HG03521 (cell line): ENCODE results near the gene INTS6.
"Not testable (repeated sequence)": the region's sequence is repeated elsewhere in the genome, so short reads cannot be mapped to it uniquely, and the experiment has no call there.

ENCODE experiments used
- ATAC-seq: cut with Tn5 transposase; IDR thresholded peaks from one replicate; pipeline ENCODE4 v1.9.1; 2021; ENCODE audit warnings: mild to moderate bottlenecking, moderate library complexity; ENCODE audit not compliant: unreplicated experiment

Gene INTS6

GRCh38 chr13:51419001-51419636, 33.7 kb downstream of the INTS6 start:
- ATAC-seq = no peak

- no peak for ATAC-seq
Measured at GRCh38 chr13:51417716-51418115, 35.1 kb downstream of the INTS6 start.

GRCh38 chr13:51416107-51416506, 36.7 kb downstream of the INTS6 start:
- ATAC-seq = peak; percentile 60

GRCh38 chr13:51415339-51415738, 37.5 kb downstream of the INTS6 start:
- not testable (repeated sequence) for ATAC-seq

GRCh38 chr13:51412431-51412830, 40.4 kb downstream of the INTS6 start:
- ATAC-seq = no peak

- no peak for ATAC-seq
Measured at GRCh38 chr13:51405176-51405575, 47.7 kb downstream of the INTS6 start.

GRCh38 chr13:51397262-51397941, 55.4 kb downstream of the INTS6 start:
- ATAC-seq = no peak

- peak; percentile 71 for ATAC-seq
Measured at GRCh38 chr13:51396352-51396751, 56.5 kb downstream of the INTS6 start.

GRCh38 chr13:51394724-51395123, 58.1 kb downstream of the INTS6 start:
- ATAC-seq = no peak

- ATAC-seq = no peak
Measured at GRCh38 chr13:51385114-51385513, 67.7 kb downstream of the INTS6 start.

GRCh38 chr13:51380269-51380668, 72.6 kb downstream of the INTS6 start:
- no peak for ATAC-seq

- no peak for ATAC-seq
Measured at GRCh38 chr13:51373451-51373850, 79.4 kb downstream of the INTS6 start.

GRCh38 chr13:51371768-51372399, 81.0 kb downstream of the INTS6 start:
- ATAC-seq = no peak

GRCh38 chr13:51370811-51371210, 82.0 kb downstream of the INTS6 start:
- no peak for ATAC-seq

GRCh38 chr13:51370116-51370515, 82.7 kb downstream of the INTS6 start:
- ATAC-seq = no peak

GRCh38 chr13:51364404-51365008, 88.3 kb downstream of the INTS6 start:
- ATAC-seq = no peak

GRCh38 chr13:51363625-51364024, 89.2 kb downstream of the INTS6 start:
- no peak for ATAC-seq

- ATAC-seq = no peak
Measured at GRCh38 chr13:51361106-51361505, 91.7 kb downstream of the INTS6 start.

GRCh38 chr13:51360489-51360888, 92.3 kb downstream of the INTS6 start:
- no peak for ATAC-seq

GRCh38 chr13:51359352-51359751, 93.5 kb downstream of the INTS6 start:
- ATAC-seq = no peak

- no peak for ATAC-seq
Measured at GRCh38 chr13:51357928-51358595, 94.8 kb downstream of the INTS6 start.
